HL-60 (cell line): Measurements from ENCODE around the gene EFNA1.

Experiments used
- POLR2AphosphoS5 ChIP-seq: IDR thresholded peaks from 2 replicates; pipeline ENCODE4 v1.6.1; 2012; ENCODE audit warnings: low read depth
- TF ChIP-seq, protein P1 (sequence below): IDR thresholded peaks from one replicate; pipeline ENCODE4 v1.5.1; 2011; ENCODE audit warnings: low read length, control low read depth, inconsistent platforms; ENCODE audit not compliant: insufficient read depth

- TF ChIP-seq, protein P1, sequence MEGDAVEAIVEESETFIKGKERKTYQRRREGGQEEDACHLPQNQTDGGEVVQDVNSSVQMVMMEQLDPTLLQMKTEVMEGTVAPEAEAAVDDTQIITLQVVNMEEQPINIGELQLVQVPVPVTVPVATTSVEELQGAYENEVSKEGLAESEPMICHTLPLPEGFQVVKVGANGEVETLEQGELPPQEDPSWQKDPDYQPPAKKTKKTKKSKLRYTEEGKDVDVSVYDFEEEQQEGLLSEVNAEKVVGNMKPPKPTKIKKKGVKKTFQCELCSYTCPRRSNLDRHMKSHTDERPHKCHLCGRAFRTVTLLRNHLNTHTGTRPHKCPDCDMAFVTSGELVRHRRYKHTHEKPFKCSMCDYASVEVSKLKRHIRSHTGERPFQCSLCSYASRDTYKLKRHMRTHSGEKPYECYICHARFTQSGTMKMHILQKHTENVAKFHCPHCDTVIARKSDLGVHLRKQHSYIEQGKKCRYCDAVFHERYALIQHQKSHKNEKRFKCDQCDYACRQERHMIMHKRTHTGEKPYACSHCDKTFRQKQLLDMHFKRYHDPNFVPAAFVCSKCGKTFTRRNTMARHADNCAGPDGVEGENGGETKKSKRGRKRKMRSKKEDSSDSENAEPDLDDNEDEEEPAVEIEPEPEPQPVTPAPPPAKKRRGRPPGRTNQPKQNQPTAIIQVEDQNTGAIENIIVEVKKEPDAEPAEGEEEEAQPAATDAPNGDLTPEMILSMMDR = no peak
- TF ChIP-seq POLR2AphosphoS5 = no peak
Observed at GRCh38 chr1:155081472-155082300, 46.0 kb upstream of the EFNA1 start.
